Measurements from ENCODE around the gene RNF126.
A peak's percentile ranks its signal among the peaks of the same experiment; 100 is the strongest.

RNF126 gene

GRCh38 chr19:704447-704741 is 41.4 kb upstream of the RNF126 start:
- TF ChIP-seq TCF12 (IDR thresholded peaks at IDR 0.05; ENCODE audit: low read depth) (0 out of 2 replicates have a peak, but pooled peaks have one; percentile 21), EGR1 (IDR thresholded peaks at IDR 0.05) (0 out of 2 replicates have a peak, but pooled peaks have one; percentile 19), YY1 (IDR thresholded peaks at IDR 0.05; ENCODE audit: low read depth) (no peak), EP300 (IDR thresholded peaks at IDR 0.05; ENCODE audit: borderline replicate concordance) (no peak), USF1 (IDR thresholded peaks at IDR 0.05) (no peak), TEAD4 (IDR thresholded peaks at IDR 0.05) (0 out of 2 replicates have a peak, but pooled peaks have one; percentile 8), NFIC (IDR thresholded peaks at IDR 0.05) (no peak)

GRCh38 chr19:703651-704446 is 40.8 kb upstream of the RNF126 start:
- TF ChIP-seq FOXM1 (IDR thresholded peaks at IDR 0.05; ENCODE audit: borderline replicate concordance, low read depth) (no peak), MAX (IDR thresholded peaks at IDR 0.05) (peak; percentile 82), TCF12 (IDR thresholded peaks at IDR 0.05; ENCODE audit: low read depth) (no peak), TEAD4 (IDR thresholded peaks at IDR 0.05) (no peak), EP300 (IDR thresholded peaks at IDR 0.05; ENCODE audit: borderline replicate concordance) (no peak), RAD21 (IDR thresholded peaks at IDR 0.05; ENCODE audit: low read depth) (peak; percentile 15; the same call in 1 of the 2 replicates), TAF1 (IDR thresholded peaks at IDR 0.05; ENCODE audit: low read depth) (peak; percentile 60; the same call in 1 of the 2 replicates), EGR1 (IDR thresholded peaks at IDR 0.05) (no peak; the same call in 1 of the 2 replicates), ZBTB7A (IDR thresholded peaks at IDR 0.05; ENCODE audit: low read depth) (0 out of 2 replicates have a peak, but pooled peaks have one; percentile 54), NFIC (IDR thresholded peaks at IDR 0.05) (no peak)

GRCh38 chr19:703329-703650 is 40.3 kb upstream of the RNF126 start:
- TF ChIP-seq RAD21 (IDR thresholded peaks at IDR 0.05; ENCODE audit: low read depth) (no peak), EGR1 (IDR thresholded peaks at IDR 0.05) (no peak), FOXM1 (IDR thresholded peaks at IDR 0.05; ENCODE audit: borderline replicate concordance, low read depth) (no peak), CEBPB (IDR thresholded peaks at IDR 0.05) (no peak), TAF1 (IDR thresholded peaks at IDR 0.05; ENCODE audit: low read depth) (no peak), REST (IDR thresholded peaks at IDR 0.05; ENCODE audit: low read depth) (no peak)

GRCh38 chr19:695352-695949 is 32.4 kb upstream of the RNF126 start, which contains the start of gene PRSS57:
Gene PRSS57, minus strand, starts transcription at chr19:695452. Its CDS starts 22 bp downstream, at chr19:695430.
- TF ChIP-seq MAX (IDR thresholded peaks at IDR 0.05): no peak
- no peak for TF ChIP-seq TAF1 (IDR thresholded peaks at IDR 0.05; ENCODE audit: low read depth)
- no peak for TF ChIP-seq CREB1 (IDR thresholded peaks at IDR 0.05; ENCODE audit: low read depth)
- no peak for TF ChIP-seq TCF12 (IDR thresholded peaks at IDR 0.05; ENCODE audit: low read depth)
- TF ChIP-seq EGR1 (IDR thresholded peaks at IDR 0.05): no peak
- TF ChIP-seq USF1 (IDR thresholded peaks at IDR 0.05): no peak
- TF ChIP-seq RAD21 (IDR thresholded peaks at IDR 0.05; ENCODE audit: low read depth): no peak
- no peak for TF ChIP-seq NFIC (IDR thresholded peaks at IDR 0.05)
- TF ChIP-seq YY1 (IDR thresholded peaks at IDR 0.05; ENCODE audit: low read depth): no peak

GRCh38 chr19:694481-695351 is 31.7 kb upstream of the RNF126 start:
- TF ChIP-seq CREB1 (IDR thresholded peaks at IDR 0.05; ENCODE audit: low read depth) (no peak), TEAD4 (IDR thresholded peaks at IDR 0.05) (no peak), EP300 (IDR thresholded peaks at IDR 0.05; ENCODE audit: borderline replicate concordance) (no peak), FOXM1 (IDR thresholded peaks at IDR 0.05; ENCODE audit: borderline replicate concordance, low read depth) (no peak), REST (IDR thresholded peaks at IDR 0.05; ENCODE audit: low read depth) (no peak), MAX (IDR thresholded peaks at IDR 0.05) (no peak), EGR1 (IDR thresholded peaks at IDR 0.05) (no peak), CEBPB (IDR thresholded peaks at IDR 0.05) (no peak), ZBTB7A (IDR thresholded peaks at IDR 0.05; ENCODE audit: low read depth) (no peak), TCF12 (IDR thresholded peaks at IDR 0.05; ENCODE audit: low read depth) (no peak), USF1 (IDR thresholded peaks at IDR 0.05) (no peak), YY1 (IDR thresholded peaks at IDR 0.05; ENCODE audit: low read depth) (no peak), TAF1 (IDR thresholded peaks at IDR 0.05; ENCODE audit: low read depth) (no peak), RAD21 (IDR thresholded peaks at IDR 0.05; ENCODE audit: low read depth) (no peak), NFIC (IDR thresholded peaks at IDR 0.05) (no peak)

Data from Ishikawa (cell line).